ENCODE results near the gene COL4A5.

Gene COL4A5

GRCh38 chrX:108726748-108727147, 287.1 kb downstream of the COL4A5 start:
- TF ChIP-seq EZH2 (IDR thresholded peaks at IDR 0.05; ENCODE audit: borderline replicate concordance, low read length) (no peak), CTCF (IDR thresholded peaks at IDR 0.05; ENCODE audit: low read length) (no peak)
- H3K4me2 ChIP-seq (ENCODE audit: low read length), result no peak overlapping the region

GRCh38 chrX:108731153-108731552, 291.5 kb downstream of the COL4A5 start:
- H3K79me2 ChIP-seq (ENCODE audit: insufficient read depth, low read length), result no peaks in the 10 kb centered on the region
- no peak for TF ChIP-seq CTCF (IDR thresholded peaks at IDR 0.05; ENCODE audit: low read length)
- no peak for TF ChIP-seq EZH2 (IDR thresholded peaks at IDR 0.05; ENCODE audit: borderline replicate concordance, low read length)
- H3K4me1 ChIP-seq (ENCODE audit: insufficient read depth, low read length, severe bottlenecking), result no peaks in the 10 kb centered on the region
- no peak overlapping the region for H3K4me3 ChIP-seq (ENCODE audit: low read depth, low read length, poor library complexity, severe bottlenecking)
- H2AFZ ChIP-seq (ENCODE audit: low read length), result no peak overlapping the region
- no peaks in the 10 kb centered on the region for H3K9me2 ChIP-seq (ENCODE audit: low read depth, low read length)
- H4K20me1 ChIP-seq (ENCODE audit: insufficient read depth, low read length), result no peaks in the 10 kb centered on the region
- H3K27ac ChIP-seq (ENCODE audit: low read depth, low read length, poor library complexity, severe bottlenecking), result no peak overlapping the region
- no peaks in the 10 kb centered on the region for H3F3A ChIP-seq (ENCODE audit: insufficient read depth, low read length)
- no peaks in the 10 kb centered on the region for H3K27me3 ChIP-seq (ENCODE audit: insufficient read depth, low read length)
- no peaks in the 10 kb centered on the region for H3K9me3 ChIP-seq (ENCODE audit: low read length)
- H3K4me2 ChIP-seq (ENCODE audit: low read length), result no peak overlapping the region
- H3K9ac ChIP-seq (ENCODE audit: low read length), result no peak overlapping the region
- no peaks in the 10 kb centered on the region for H3K36me3 ChIP-seq (ENCODE audit: insufficient read depth, low read length)

More at GRCh38 chrX:108726748-108727147, 287.1 kb downstream of the COL4A5 start:
- Histone ChIP-seq H3K27me3 (ENCODE audit: insufficient read depth, low read length) (no peaks in the 10 kb centered on the region), H3K79me2 (ENCODE audit: insufficient read depth, low read length) (no peaks in the 10 kb centered on the region), H2AFZ (ENCODE audit: low read length) (no peak overlapping the region), H3K4me3 (ENCODE audit: low read depth, low read length, poor library complexity, severe bottlenecking) (no peak overlapping the region), H4K20me1 (ENCODE audit: insufficient read depth, low read length) (no peaks in the 10 kb centered on the region), H3K9me2 (ENCODE audit: low read depth, low read length) (no peaks in the 10 kb centered on the region), H3K9me3 (ENCODE audit: low read length) (no peaks in the 10 kb centered on the region), H3K9ac (ENCODE audit: low read length) (no peak overlapping the region), H3K4me1 (ENCODE audit: insufficient read depth, low read length, severe bottlenecking) (no peaks in the 10 kb centered on the region), H3K27ac (ENCODE audit: low read depth, low read length, poor library complexity, severe bottlenecking) (no peak overlapping the region), H3F3A (ENCODE audit: insufficient read depth, low read length) (no peaks in the 10 kb centered on the region), H3K36me3 (ENCODE audit: insufficient read depth, low read length) (no peaks in the 10 kb centered on the region)

- no peak overlapping the region for H3K4me2 ChIP-seq (ENCODE audit: low read length)
These were observed 293.1 kb downstream of the COL4A5 start for GRCh38 chrX:108732630-108733321.

More at GRCh38 chrX:108732630-108733321, 293.1 kb downstream of the COL4A5 start:
- H3K27ac ChIP-seq (ENCODE audit: low read depth, low read length, poor library complexity, severe bottlenecking), result no peak overlapping the region
- TF ChIP-seq EZH2 (IDR thresholded peaks at IDR 0.05; ENCODE audit: borderline replicate concordance, low read length), result no peak
- TF ChIP-seq CTCF (IDR thresholded peaks at IDR 0.05; ENCODE audit: low read length), result no peak
- no peak overlapping the region for H3K9ac ChIP-seq (ENCODE audit: low read length)
- H3K79me2 ChIP-seq (ENCODE audit: insufficient read depth, low read length), result no peaks in the 10 kb centered on the region
- no peaks in the 10 kb centered on the region for H3K36me3 ChIP-seq (ENCODE audit: insufficient read depth, low read length)
- H3F3A ChIP-seq (ENCODE audit: insufficient read depth, low read length), result no peaks in the 10 kb centered on the region
- H3K4me1 ChIP-seq (ENCODE audit: insufficient read depth, low read length, severe bottlenecking), result no peaks in the 10 kb centered on the region
- no peak overlapping the region for H2AFZ ChIP-seq (ENCODE audit: low read length)
- no peaks in the 10 kb centered on the region for H3K27me3 ChIP-seq (ENCODE audit: insufficient read depth, low read length)
- H4K20me1 ChIP-seq (ENCODE audit: insufficient read depth, low read length), result no peaks in the 10 kb centered on the region
- H3K4me3 ChIP-seq (ENCODE audit: low read depth, low read length, poor library complexity, severe bottlenecking), result no peak overlapping the region
- no peaks in the 10 kb centered on the region for H3K9me3 ChIP-seq (ENCODE audit: low read length)
- H3K9me2 ChIP-seq (ENCODE audit: low read depth, low read length), result no peaks in the 10 kb centered on the region
